Measurements from ENCODE around the gene BTBD8.

The BTBD8 gene

GRCh38 chr1:92188436-92189255 is 108.5 kb downstream of the BTBD8 start:
- in situ Hi-C loops (cut with MboI; ENCODE audit: low sequenced_read_pairs): no loop called here

GRCh38 chr1:92191726-92192125 is 111.6 kb downstream of the BTBD8 start:
- in situ Hi-C loops (cut with MboI; ENCODE audit: low sequenced_read_pairs): no loop called here

- in situ Hi-C loops (cut with MboI; ENCODE audit: low sequenced_read_pairs): no loop called here
Measured at GRCh38 chr1:92192246-92192645, 112.1 kb downstream of the BTBD8 start.

GRCh38 chr1:92194511-92194910 is 114.4 kb downstream of the BTBD8 start:
- in situ Hi-C loops (cut with MboI; ENCODE audit: low sequenced_read_pairs): no loop called here

DNA sequence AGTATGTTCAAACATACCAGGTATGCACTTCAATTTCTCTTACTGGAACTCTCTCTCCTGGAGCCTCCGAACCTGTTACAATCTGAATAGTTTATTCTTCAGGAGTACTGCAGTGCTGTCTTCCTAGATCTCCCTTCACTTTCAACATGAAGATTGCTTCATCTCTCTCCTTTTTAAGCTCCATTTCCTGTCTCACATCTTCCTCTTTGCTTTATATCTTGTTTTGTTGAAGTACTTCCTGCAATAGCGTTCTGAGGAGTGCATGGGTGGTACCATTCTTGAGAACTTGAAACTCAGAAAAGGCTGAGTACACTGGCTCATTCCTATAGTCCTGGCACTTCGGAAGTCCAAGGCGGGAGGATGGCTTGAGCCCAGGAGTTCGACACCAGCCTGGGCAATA is 121.8 kb downstream of the BTBD8 start:
- in situ Hi-C loops (cut with MboI; ENCODE audit: low sequenced_read_pairs): no loop called here

GRCh38 chr1:92203105-92203504 is 123.0 kb downstream of the BTBD8 start:
- in situ Hi-C loops (cut with MboI; ENCODE audit: low sequenced_read_pairs): no loop called here

DNA sequence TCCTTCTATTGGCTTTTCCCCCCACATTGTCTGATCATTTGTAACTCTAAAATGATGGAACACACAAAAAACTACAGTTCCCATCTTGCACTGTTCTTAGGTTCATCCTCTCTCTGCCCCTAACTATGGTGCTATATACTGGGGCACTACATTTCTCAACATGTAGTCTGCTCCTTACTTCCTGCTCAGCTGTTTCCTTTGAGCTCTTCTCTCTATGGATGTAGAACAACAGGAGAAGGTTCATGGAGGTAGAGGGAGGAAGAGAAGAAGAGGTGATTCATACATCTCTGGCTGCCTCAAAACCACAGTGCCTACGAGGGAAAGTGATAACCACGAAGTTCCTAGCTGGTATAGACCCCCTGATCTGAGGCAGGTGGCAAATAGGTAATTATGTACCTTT is 130.6 kb downstream of the BTBD8 start:
- in situ Hi-C loops (cut with MboI; ENCODE audit: low sequenced_read_pairs): no loop called here

DNA sequence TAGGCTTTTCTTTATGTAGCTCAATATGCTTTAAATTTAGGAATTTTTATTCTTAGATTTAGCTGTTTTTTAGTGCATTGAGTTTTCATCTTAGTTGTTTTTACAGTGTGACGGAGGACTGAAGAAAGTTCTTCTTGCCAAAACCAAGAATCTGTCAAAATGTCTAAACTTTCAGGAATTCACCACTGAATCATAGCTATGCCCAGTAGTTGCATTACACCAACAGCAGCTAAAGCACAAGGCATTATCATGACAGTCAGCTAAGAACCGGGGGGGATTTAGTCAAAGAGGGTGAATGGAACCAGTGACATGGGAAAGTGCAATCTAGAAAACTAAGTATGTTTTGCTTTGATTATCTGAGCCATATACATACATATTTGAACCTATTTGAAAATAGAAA is 131.0 kb downstream of the BTBD8 start:
- in situ Hi-C loops (cut with MboI; ENCODE audit: low sequenced_read_pairs): no loop called here

- in situ Hi-C loops (cut with MboI; ENCODE audit: low sequenced_read_pairs): no loop called here
Measured at GRCh38 chr1:92217721-92218120, 137.6 kb downstream of the BTBD8 start, which contains the start of gene C1orf146. Gene C1orf146 (plus strand): TSS chr1:92217915. CDS start chr1:92231421, 13,506 bp downstream.

DNA sequence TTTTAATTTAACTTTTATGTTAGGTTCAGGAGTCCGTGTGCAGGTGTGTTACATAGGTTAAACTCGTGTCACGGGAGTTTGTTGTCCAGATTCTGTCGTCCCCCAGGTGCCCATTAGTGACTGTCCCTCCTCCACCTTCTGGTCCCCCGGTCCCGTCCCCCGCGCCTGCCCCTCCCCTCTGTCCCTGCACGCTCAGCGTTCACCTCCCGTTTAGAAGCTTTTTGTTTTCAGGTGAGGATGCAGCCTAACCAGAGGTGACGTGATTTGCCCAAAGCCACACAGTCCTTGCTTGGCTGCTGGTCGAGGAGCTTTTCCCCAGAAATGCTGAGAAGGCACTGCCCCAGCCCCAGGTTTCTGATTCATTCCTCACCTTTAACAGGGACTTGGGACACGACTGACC is 138.4 kb downstream of the BTBD8 start:
- in situ Hi-C loops (cut with MboI; ENCODE audit: low sequenced_read_pairs): no loop called here

- in situ Hi-C loops (cut with MboI; ENCODE audit: low sequenced_read_pairs): no loop called here
Measured at GRCh38 chr1:92219028-92219427, 138.9 kb downstream of the BTBD8 start.

GRCh38 chr1:92228401-92228800 is 148.3 kb downstream of the BTBD8 start:
- in situ Hi-C loops (cut with MboI; ENCODE audit: low sequenced_read_pairs): no loop called here

- in situ Hi-C loops (cut with MboI; ENCODE audit: low sequenced_read_pairs): no loop called here
Measured at GRCh38 chr1:92230736-92231135, 150.6 kb downstream of the BTBD8 start.
